H1 (cell line): ENCODE data around the gene AIF1L. TPM values are rescaled to one million over a fixed set of nuclear protein-coding genes. Genes with fewer than 3 reads are reported as not detected.

ENCODE experiments used
- CTCF ChIA-PET: fragments of 300-600 bp; sonication (Branson Sonifier 250); formaldehyde crosslinking; loops from one replicate; lab custom pipeline; 2021; ENCODE audit not compliant: partially characterized antibody; lab: Charles Lee
- POLR2A ChIA-PET: fragments of 300-600 bp; sonication (Branson Sonifier 250); formaldehyde crosslinking; loops from one replicate; lab custom pipeline; 2021; ENCODE audit warnings: inconsistent platforms; ENCODE audit not compliant: partially characterized antibody; lab: Charles Lee
- DNase-seq, 2 experiments: peaks; one replicate each; pipeline versions ENCODE4 v3.0.0 to v3.0.0-alpha.2; 2010 to 2022; ENCODE audit warnings: low spot score in 2 of 2, low read depth in 1 of 2, mixed read lengths in 1 of 2
- FAIRE-seq: peaks from 2 replicates; lab custom pipeline; 2011; peaks lifted over from hg19 to GRCh38; lab: Jason Lieb, UNC
- H2AFZ ChIP-seq: 2 replicates; pipeline ENCODE4 v1.8.1; 2012; ENCODE audit warnings: low read length, inconsistent platforms
- H2AK5ac ChIP-seq: 2 replicates; pipeline ENCODE4 v1.6.1; 2013; ENCODE audit warnings: low read depth, low read length
- H2BK120ac ChIP-seq: replicated peaks from 2 replicates; pipeline ENCODE3; 2013; ENCODE audit warnings: low read depth, low read length, inconsistent platforms
- H2BK12ac ChIP-seq: 2 replicates; pipeline ENCODE4 v1.6.1; 2013; ENCODE audit warnings: low read depth, low read length
- H2BK15ac ChIP-seq: 2 replicates; pipeline ENCODE4 v1.6.1; 2013; ENCODE audit warnings: low read length
- H2BK20ac ChIP-seq: 2 replicates; pipeline ENCODE4 v1.6.1; 2013; ENCODE audit warnings: low read length
- H2BK5ac ChIP-seq: 2 replicates; pipeline ENCODE4 v1.6.1; 2013; ENCODE audit warnings: low read depth, low read length
- H3K14ac ChIP-seq: 2 replicates; pipeline ENCODE4 v1.6.1; 2013; ENCODE audit warnings: inconsistent platforms; ENCODE audit not compliant: insufficient read length
- H3K18ac ChIP-seq: 2 replicates; pipeline ENCODE4 v1.6.1; 2013; ENCODE audit warnings: low read length; ENCODE audit errors: extremely low read depth
- H3K23ac ChIP-seq: 2 replicates; pipeline ENCODE4 v1.6.1; 2013; ENCODE audit warnings: inconsistent platforms; ENCODE audit not compliant: insufficient read length
- H3K23me2 ChIP-seq: 2 replicates; pipeline ENCODE4 v1.6.1; 2013; ENCODE audit warnings: low read depth, low read length
- H3K27ac ChIP-seq: 2 replicates; pipeline ENCODE4 v1.6.1; 2011; ENCODE audit warnings: low read depth, low read length, inconsistent platforms
- H3K27me3 ChIP-seq, 4 experiments: replicated peaks in 1 of 4; 1 replicate in 1 of 4; 2 replicates in 3 of 4; pipeline versions ENCODE4 v1.6.1 to v1.8.1; 2011 to 2013; ENCODE audit warnings: low read length in 3 of 4, mild to moderate bottlenecking in 3 of 4, inconsistent platforms in 2 of 4, mixed read lengths in 2 of 4, moderate library complexity in 1 of 4; ENCODE audit not compliant: control insufficient read depth in 3 of 4, insufficient read depth in 3 of 4; ENCODE audit errors: extremely low read depth in 1 of 4
- H3K36me3 ChIP-seq, 4 experiments: 2 replicates each; pipeline versions ENCODE4 v1.6.1 to v1.8.1; 2011 to 2013; ENCODE audit warnings: mild to moderate bottlenecking in 4 of 4, low read length in 3 of 4, moderate library complexity in 2 of 4, control low read depth in 1 of 4, inconsistent platforms in 1 of 4; ENCODE audit not compliant: insufficient read depth in 4 of 4, control insufficient read depth in 2 of 4
- H3K4ac ChIP-seq: replicated peaks from 2 replicates; pipeline ENCODE3; 2013; ENCODE audit warnings: low read length, low read depth, mixed read lengths, inconsistent platforms; ENCODE audit not compliant: insufficient read length
- H3K4me1 ChIP-seq, 4 experiments: replicated peaks in 1 of 4; 1 replicate in 1 of 4; 2 replicates in 3 of 4; pipeline versions ENCODE4 v1.6.1 to v1.8.1; 2011 to 2013; ENCODE audit warnings: low read length in 3 of 4, inconsistent platforms in 2 of 4, mixed read lengths in 1 of 4; ENCODE audit not compliant: insufficient read depth in 4 of 4, control insufficient read depth in 3 of 4
- H3K4me2 ChIP-seq, 2 experiments: 2 replicates each; pipeline versions ENCODE4 v1.6.1 to v1.8.1; 2011 to 2013; ENCODE audit warnings: low read depth in 2 of 2, low read length in 2 of 2, control low read depth in 1 of 2, inconsistent platforms in 1 of 2, mild to moderate bottlenecking in 1 of 2; ENCODE audit not compliant: insufficient read depth in 1 of 2
- H3K4me3 ChIP-seq, 4 experiments: fragments of 200-600, 300-600 bp in 1 of 4; sonication (generic), shearing (Covaris generic), sonication (Bioruptor Twin) in 1 of 4; 2 replicates each; pipeline versions ENCODE4 v1.5.1 to v1.8.1; 2011 to 2016; ENCODE audit warnings: low read length in 4 of 4, low read depth in 3 of 4, control low read depth in 2 of 4, inconsistent platforms in 2 of 4, mild to moderate bottlenecking in 2 of 4, mixed read lengths in 1 of 4, moderate library complexity in 1 of 4; ENCODE audit not compliant: insufficient read depth in 2 of 4; ENCODE audit errors: extremely low read depth in 1 of 4
- H3K56ac ChIP-seq: replicated peaks from 2 replicates; pipeline ENCODE3; 2013; ENCODE audit warnings: low read depth, mild to moderate bottlenecking, mixed read lengths, low read length, inconsistent platforms; ENCODE audit not compliant: insufficient read length
- H3K79me1 ChIP-seq: 2 replicates; pipeline ENCODE4 v1.6.1; 2013; ENCODE audit warnings: low read depth, low read length, control low read depth
- H3K79me2 ChIP-seq, 2 experiments: 2 replicates each; pipeline versions ENCODE4 v1.6.1 to v1.8.1; 2012 to 2013; ENCODE audit warnings: low read length in 2 of 2, mild to moderate bottlenecking in 2 of 2, inconsistent platforms in 1 of 2; ENCODE audit not compliant: insufficient read depth in 2 of 2, control insufficient read depth in 1 of 2
- H3K9ac ChIP-seq, 4 experiments: replicated peaks in 1 of 4; 1 replicate in 1 of 4; 2 replicates in 3 of 4; pipeline versions ENCODE4 v1.6.1 to v1.8.1; 2011 to 2013; ENCODE audit warnings: low read depth in 3 of 4, low read length in 3 of 4, control low read depth in 2 of 4, mild to moderate bottlenecking in 2 of 4, moderate library complexity in 2 of 4, inconsistent platforms in 1 of 4; ENCODE audit errors: extremely low read depth in 1 of 4
- H3K9me3 ChIP-seq, 2 experiments: 2 replicates each; pipeline versions ENCODE4 v1.6.1 to v1.8.1; 2012 to 2013; ENCODE audit warnings: mild to moderate bottlenecking in 2 of 2, moderate library complexity in 2 of 2, control low read depth in 1 of 2, inconsistent platforms in 1 of 2, low read depth in 1 of 2, low read length in 1 of 2, mixed read lengths in 1 of 2; ENCODE audit not compliant: insufficient read depth in 2 of 2
- H4K20me1 ChIP-seq, 2 experiments: replicated peaks in 1 of 2; 2 replicates each; pipeline versions ENCODE3 to v1.8.1; 2011 to 2013; ENCODE audit warnings: inconsistent platforms in 2 of 2, low read length in 2 of 2, mild to moderate bottlenecking in 1 of 2; ENCODE audit not compliant: insufficient read depth in 2 of 2, control insufficient read depth in 1 of 2
- H4K5ac ChIP-seq: 2 replicates; pipeline ENCODE4 v1.6.1; 2013; ENCODE audit warnings: low read length, low read depth, mixed read lengths, inconsistent platforms; ENCODE audit not compliant: insufficient read length
- H4K8ac ChIP-seq: 2 replicates; pipeline ENCODE4 v1.8.0; 2013; ENCODE audit warnings: mild to moderate bottlenecking, moderate library complexity, low read length, inconsistent platforms; ENCODE audit not compliant: insufficient read depth; ENCODE audit errors: extremely low read depth
- H4K91ac ChIP-seq: replicated peaks from 2 replicates; pipeline ENCODE3; 2013; ENCODE audit warnings: low read length, mixed read lengths, inconsistent platforms; ENCODE audit not compliant: insufficient read length
- JUND ChIP-seq: IDR thresholded peaks from 2 replicates; pipeline ENCODE4 v1.6.1; 2011; ENCODE audit warnings: mild to moderate bottlenecking, improper control_type of control experiment, low read length
- MAX ChIP-seq: IDR thresholded peaks from 2 replicates; pipeline ENCODE4 v1.6.1; 2012; ENCODE audit warnings: inconsistent platforms
- WGBS, 2 experiments: shearing (Covaris generic) in 1 of 2; methylation state at CpG; one replicate each; pipeline versions ENCODE4 v1.1.6 to v1.1.7; 2013 to 2015; ENCODE audit warnings: low lambda C conversion rate in 2 of 2, mixed read lengths in 2 of 2, inconsistent platforms in 1 of 2, low coverage in 1 of 2, missing lambda C conversion rate in 1 of 2; ENCODE audit not compliant: insufficient replicate concordance in 2 of 2, insufficient coverage in 1 of 2, insufficient read length in 1 of 2; ENCODE audit errors: extremely low coverage in 1 of 2, missing lambda C conversion rate in 1 of 2; 5-methylcytosine and 5-hydroxymethylcytosine counted together
- polyA plus RNA-seq, 7 experiments: library from polyadenylated mRNA; depleted of rRNA in 3 of 7; stranded (reverse) in 5 of 7; unstranded in 2 of 7; fragments of >200 nt in 5 of 7; fragments of 200-250 nt in 2 of 7; gene quantifications; 1 replicate in 5 of 7; 2 replicates in 1 of 7; 4 replicates in 1 of 7; pipeline versions ENCODE4 v1.2.1 to v1.2.3, GENCODE V29; 2011 to 2013; ENCODE audit warnings: missing spikeins in 2 of 7, mixed read lengths in 2 of 7
- total RNA-seq: library from RNA; stranded (reverse); fragmentation: NEBNext Ultra II Directional; extraction: Animal tissue kit (Norgen Biotek cat#: 25700); gene quantifications from 2 replicates; pipeline ENCODE4 v1.2.1, GENCODE V29; 2021

Gene AIF1L
- total and polyA plus RNA-seq, 2 of the 8 experiments (the other 6 are each of a cell fraction or from before 2014, with no cell fraction given): 70.7 to 149 TPM

GRCh38 chr9:131105952-131106351 lies 9.6 kb downstream of the AIF1L start:
- Histone ChIP-seq H3K79me2 (peaks cover 0 to 5% of the 10 kb centered on the region in 2 experiments; a peak in 1 of 4 replicates), H3K18ac (no peak overlapping the region), H2AFZ (no peak overlapping the region), H2BK20ac (no peak overlapping the region), H3K27me3 (no peaks in the 10 kb centered on the region), H3K4me1 (peaks cover 11 to 33% (median 20%) of the 10 kb centered on the region in 4 experiments), H3K23ac (no peak overlapping the region), H3K4me3 (no peak overlapping the region), H3K9ac (no peak overlapping the region), H3K4me2 (no peak overlapping the region), H3K27ac (no peak overlapping the region), H3K79me1 (no peaks in the 10 kb centered on the region; the same call in none of the 2 replicates), H3K9me3 (no peaks in the 10 kb centered on the region), H4K5ac (no peak overlapping the region), H4K8ac (no peak overlapping the region), H2BK5ac (no peak overlapping the region), H3K14ac (no peak overlapping the region), H3K56ac (no peak overlapping the region), H4K91ac (no peak overlapping the region), H3K4ac (no peak overlapping the region), H2AK5ac (no peak overlapping the region), H2BK15ac (no peak overlapping the region), H4K20me1 (peaks cover 0 to 2% of the 10 kb centered on the region in 2 experiments), H2BK120ac (no peak overlapping the region), H2BK12ac (no peak overlapping the region), H3K23me2 (no peaks in the 10 kb centered on the region), H3K36me3 (peaks cover 12 to 40% (median 15%) of the 10 kb centered on the region in 4 experiments; a peak in 7 of 8 replicates)
- ChIA-PET POLR2A (interaction anchor here (1.4 to 32.4 kb wide), 3 partner anchors 2 to 35 kb away, joined by 3 to 751 read pairs (median 751); partner anchors contain the start of genes AIF1L and NUP214), CTCF (interaction anchor here (0.6 to 1.5 kb wide), 6 partner anchors 9 to 1172 kb away, joined by 3 to 5 read pairs (median 3); no protein-coding TSS in a partner anchor)
- DNase-seq (no peak), FAIRE-seq (no peak)
- WGBS, 2 experiments: 86% methylated on average over 8 of the region's 8 CpGs; no CpG with 5 or more reads in 1 of the 2 experiments
- TF ChIP-seq MAX (no peak), JUND (no peak)
